CD4-positive, alpha-beta T cell treated with Interferon gamma for 1 hour (primary cell): Measurements from ENCODE around the gene EMC10.
"Not testable (repeated sequence)": the region's sequence is repeated elsewhere in the genome, so short reads cannot be mapped to it uniquely, and the experiment has no call there.

Experiments used
- DNase-seq: peaks from one replicate; pipeline ENCODE4 v3.0.0-alpha.2; 2020

The EMC10 gene

DNA sequence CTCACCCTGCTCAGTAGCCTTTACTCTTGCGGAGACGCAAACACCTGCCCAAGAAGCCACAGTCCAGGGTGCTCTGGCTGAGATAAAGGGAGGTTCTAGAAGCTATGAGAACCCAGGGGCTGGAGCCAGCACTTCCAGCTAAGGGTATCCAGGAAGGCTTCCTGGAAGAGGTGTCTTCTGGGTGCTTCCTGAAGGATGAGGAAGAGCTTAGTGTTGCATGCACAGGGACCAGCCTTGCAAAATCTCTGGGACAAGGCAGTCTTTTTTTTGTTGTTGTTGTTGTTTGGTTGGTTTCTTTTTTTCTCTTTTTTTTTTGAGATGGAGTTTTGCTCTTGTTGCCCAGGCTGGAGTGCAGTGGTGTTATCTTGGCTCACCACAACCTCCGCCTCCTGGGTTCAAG lies 23.1 kb upstream of the EMC10 start:
- no peak for DNase-seq

DNA sequence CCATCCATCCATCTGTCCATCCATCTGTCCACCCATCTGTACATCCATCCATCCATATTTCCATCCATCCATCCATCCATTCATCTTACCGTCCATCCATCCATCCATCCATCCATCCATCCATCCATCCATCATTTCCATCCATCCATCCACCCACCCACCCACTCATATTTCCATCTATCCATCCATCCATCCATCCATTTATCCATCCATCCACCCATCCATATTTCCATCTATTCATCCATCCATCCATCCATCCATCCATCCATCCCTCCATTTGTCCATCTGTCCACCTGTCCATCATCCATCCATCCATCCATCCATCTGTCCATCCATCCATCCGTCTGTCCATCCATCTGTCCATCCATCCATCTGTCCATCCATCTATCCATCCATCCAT lies 20.3 kb upstream of the EMC10 start:
- DNase-seq, result no peak

DNA sequence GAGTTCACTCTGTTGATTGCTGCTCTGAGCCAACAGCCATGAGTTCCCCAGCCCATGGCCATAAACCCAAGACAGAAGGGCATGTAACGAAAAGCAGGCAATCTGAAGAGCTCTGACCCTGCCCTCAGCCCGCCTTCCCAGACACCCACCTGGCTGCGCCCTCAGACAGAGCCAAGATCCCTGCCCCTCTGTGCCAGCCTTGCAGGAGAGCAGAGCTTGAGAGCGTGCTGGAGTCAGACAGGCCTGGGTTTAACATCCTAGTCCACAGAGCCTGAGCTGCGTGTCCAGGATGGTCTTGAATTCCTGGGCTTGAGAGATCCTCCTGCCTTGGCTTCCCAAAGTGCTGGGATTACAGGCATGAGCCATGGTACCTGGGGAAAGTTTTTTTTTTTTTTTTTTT lies 19.0 kb upstream of the EMC10 start:
- DNase-seq, result no peak

DNA sequence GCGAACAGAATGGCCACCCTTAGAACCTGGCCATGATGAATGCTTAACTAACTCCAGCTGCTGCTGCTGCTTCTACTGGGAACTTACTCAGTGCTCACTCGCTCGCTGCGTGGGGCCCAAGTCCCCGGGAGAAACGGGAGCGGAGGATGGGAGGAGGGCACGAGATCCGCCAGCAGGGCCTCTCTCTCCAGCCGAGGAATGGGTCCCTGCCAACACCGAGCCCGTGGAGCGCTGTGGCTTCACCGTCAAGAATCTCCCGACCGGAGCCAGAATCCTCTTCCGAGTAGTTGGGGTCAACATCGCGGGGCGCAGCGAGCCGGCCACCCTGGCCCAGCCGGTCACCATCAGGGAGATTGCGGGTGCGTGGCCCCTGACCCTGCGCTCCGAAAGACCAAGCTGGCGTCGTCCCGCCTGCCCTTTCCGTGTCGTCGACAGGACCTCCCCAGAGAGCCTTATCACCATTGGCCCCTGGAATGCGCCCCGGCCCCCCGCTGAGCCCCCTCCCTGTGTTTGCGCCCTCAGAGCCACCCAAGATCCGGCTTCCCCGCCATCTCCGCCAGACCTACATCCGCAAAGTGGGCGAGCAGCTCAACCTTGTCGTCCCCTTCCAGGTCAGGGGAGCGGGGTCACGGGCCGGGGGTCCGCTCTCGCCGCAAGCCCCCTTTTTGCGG lies 17.8 kb upstream of the EMC10 start:
- no peak for DNase-seq

DNA sequence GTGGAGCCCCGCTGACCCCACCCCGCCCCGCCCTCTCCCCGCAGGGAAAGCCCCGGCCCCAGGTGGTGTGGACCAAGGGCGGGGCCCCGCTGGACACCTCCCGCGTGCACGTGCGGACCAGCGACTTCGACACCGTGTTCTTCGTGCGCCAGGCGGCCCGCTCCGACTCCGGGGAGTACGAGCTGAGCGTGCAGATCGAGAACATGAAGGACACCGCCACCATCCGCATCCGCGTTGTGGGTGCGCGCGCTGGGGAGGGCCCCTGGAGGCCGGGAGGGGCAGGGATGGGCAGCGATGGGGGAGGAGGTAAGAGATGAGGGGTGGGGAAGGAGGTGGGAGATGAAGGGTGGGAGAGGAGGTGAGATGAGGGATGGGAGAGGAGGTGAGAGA lies 17.2 kb upstream of the EMC10 start:
- DNase-seq, result no peak

DNA sequence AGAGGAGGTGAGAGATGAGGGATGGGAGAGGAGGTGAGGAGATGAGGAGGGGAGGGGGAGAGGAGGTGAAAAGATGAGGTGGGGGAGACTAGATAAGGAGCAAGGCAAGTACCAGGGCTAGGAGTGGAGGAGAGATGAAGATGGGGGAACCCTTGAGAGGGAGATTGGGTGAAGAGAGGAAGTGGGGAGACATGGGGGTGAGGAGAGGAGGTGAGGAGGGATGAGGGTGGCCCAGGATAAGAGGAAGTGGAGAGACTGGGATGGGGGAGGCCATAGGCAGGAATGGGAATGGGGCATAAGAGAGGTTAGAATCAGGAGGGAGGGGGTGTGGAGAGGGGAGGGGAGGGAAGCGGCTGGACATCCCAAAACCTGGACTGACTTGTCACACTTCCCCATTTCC lies 16.7 kb upstream of the EMC10 start:
- DNase-seq, result no peak

DNA sequence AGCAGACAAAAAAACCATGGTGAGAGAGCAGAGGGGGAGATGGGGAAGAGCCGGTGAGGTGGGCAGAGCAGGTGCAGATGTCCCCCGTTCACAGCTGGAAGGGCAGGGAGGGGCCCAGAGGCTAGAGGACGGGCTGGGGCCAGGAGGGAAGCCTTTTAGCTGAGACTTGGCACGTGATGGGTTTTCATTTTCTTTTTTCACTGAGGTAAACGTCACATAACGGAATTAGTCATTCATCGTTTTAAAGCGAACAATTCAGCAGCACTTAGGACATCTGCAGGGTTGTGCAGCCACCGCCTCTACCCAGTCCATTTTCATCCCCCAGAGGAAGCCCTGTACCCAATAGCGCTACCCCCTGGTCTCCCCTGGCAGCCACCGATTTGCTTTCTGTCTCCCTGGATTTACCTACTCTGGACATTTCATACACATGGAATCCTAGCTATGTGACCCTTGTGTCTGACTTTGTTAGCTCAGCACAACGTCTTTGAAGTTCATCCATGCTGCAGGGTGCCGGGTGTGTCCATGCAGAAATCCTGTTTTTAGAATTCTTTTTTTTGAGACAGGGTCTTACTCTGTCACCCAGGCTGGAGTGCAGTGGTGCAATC lies 16.0 kb upstream of the EMC10 start:
- peak; percentile 46 for DNase-seq

DNA sequence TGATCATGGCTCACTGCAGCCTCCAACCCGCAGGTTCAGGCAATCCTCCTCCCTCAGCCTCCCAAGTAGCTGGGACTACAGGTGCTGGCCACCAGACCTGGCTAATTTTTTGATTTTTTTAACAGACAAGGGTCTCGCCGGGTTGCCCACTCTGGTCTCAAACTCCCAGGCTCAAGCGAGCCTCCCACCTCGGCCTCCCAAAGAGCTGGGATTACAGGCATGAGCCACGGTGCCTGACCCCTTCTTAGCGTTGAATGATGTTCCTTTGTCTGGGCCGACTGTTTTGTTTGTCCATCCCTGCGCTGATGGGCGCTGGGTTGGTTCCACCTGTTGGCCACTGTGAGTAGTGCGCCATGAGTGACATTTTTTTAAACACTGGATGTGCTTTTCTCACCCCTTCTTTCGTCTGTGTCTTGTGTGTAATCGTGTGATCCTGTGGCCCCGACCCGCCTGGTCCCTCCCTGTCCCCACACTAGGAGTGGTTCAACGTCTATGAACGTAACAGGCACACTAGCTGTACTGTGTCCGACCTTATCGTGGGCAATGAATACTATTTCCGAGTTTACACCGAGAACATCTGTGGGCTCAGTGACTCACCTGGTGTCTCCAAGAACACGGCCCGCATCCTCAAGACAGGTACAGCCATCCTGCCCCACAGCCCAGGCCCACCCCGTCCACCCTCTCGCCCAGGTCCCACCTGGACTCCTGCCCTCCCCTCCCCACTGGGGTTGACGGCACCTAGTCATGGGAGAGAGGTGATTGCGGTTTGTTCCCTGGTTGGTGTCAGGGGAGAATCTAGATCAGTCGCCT lies 15.0 kb upstream of the EMC10 start:
- DNase-seq, result peak; percentile 65

DNA sequence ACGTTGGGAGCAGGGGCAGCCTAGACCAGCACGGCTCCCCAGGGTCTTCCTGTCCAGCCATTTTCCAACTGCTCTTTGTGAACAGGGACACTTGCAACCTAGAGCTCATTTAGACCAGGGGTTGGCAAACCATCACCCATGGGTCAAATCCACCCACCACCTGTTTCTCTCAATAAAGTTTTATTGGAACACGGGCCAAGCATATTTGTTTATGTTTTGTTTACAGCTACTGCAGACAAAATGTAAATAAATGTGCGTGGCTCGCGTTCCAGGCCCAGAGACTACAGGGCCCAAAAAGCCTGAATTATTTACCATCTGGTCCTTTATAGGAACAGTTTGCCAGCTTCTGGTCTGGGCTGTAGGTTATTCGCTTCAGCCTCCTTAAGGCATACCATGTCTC lies 13.3 kb upstream of the EMC10 start:
- DNase-seq, result no peak

DNA sequence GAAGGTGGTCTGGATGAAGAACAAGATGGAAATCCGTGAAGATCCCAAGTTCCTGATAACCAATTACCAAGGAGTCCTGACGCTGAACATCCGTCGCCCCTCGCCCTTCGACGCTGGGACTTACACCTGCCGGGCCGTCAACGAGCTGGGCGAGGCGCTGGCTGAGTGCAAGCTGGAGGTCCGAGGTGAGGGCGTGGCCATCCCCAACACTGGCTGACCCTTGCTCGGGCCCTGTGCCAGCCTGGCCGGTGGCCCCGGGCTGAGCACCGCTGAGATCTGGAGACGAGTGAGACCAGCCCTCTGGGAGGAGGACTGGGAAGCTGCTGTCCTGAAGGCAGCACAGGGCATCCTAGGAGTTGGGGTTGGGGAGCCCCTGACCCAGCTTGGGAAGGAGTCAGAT lies 12.0 kb upstream of the EMC10 start:
- DNase-seq, result no peak

DNA sequence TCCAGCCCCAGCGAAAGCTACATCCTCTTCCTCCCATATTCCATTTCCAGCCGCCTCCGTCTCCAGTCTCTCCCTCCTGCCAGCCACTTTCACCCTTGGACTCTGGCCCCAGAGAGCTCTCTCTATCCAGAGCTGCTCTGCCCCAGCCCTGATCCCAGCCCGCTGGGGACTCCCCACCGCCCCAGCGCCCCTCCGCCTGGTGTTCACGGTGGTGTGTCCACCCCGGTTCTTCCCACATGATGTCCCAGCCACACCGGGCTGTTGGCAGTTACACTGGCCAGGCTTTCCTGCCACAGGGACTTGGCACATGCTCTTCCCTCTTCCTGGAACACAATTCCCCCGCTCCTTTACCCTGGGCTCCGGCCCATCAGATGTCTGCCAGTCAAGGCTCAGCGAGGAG lies 11.3 kb upstream of the EMC10 start:
- no peak for DNase-seq

DNA sequence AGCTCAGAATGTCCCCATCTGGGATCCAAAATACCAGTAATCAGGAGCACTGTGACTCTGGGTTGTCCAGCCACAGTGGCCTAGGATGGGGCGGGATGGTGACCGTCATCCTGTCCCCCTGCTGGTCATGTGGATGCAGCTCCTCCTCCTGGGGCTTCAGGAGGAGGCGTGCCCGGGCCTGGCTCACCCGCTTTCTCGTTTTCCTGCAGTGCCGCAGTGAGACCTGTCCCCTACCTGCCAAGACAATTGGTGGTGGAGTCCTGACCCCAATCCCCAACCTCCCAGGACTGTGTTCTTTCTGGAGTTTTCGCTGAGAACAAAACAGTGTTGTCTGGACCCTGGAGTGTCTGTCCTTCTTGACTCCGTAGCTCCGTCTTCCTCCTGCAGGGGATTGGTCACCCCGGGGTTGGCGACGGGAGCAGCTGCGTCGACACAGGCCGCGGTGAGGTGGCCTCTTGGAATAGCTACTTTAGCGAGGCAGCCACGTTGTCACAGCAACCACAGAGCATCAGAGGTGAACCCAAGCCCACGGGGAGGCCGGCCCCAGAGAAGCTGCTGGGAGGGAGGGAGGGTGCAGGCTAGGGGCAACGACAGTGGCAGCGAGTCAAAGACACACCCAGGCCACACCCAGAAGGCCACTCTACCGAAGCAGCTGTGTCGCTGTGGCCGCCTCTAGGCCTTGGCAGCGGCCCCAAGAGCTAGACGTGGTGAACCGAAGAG lies 10.2 kb upstream of the EMC10 start:
- no peak for DNase-seq

DNA sequence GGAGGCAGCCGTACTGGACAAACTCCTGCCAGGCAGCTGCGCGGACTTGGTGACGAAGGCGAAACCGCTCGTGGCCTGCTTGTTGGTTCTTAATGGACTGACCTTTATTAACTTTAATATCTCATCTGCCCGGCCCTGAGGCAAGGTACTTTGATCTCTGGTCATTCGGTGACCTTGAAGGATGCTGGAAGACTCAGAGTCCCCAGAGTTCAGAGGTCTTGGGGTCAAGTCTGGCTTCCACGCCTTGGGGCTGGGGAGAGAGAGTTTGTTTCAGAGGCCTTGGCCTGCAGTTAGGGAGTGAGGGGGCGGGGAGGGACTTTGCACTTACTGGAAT lies 9.6 kb upstream of the EMC10 start:
- no peak for DNase-seq

DNA sequence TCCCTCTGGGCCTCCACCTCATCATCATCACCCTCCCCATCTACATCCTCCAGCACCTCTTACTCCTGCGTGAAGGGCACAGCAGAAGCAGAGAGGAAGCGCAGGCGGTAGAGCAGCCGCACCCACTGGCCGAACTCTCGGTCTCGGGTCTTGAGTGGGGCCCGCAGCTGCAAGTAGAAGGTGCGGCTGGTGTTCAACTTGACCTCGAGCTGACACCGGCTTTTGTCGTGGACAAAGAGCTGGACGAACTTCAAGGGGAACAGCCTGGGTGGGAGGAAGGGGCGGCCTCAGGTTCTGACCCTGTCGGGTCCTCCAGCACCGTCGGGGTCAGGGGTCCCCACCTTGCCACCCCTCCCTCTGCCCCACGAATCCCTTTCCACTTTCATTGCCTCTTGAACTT lies 8.7 kb upstream of the EMC10 start:
- DNase-seq, result no peak

DNA sequence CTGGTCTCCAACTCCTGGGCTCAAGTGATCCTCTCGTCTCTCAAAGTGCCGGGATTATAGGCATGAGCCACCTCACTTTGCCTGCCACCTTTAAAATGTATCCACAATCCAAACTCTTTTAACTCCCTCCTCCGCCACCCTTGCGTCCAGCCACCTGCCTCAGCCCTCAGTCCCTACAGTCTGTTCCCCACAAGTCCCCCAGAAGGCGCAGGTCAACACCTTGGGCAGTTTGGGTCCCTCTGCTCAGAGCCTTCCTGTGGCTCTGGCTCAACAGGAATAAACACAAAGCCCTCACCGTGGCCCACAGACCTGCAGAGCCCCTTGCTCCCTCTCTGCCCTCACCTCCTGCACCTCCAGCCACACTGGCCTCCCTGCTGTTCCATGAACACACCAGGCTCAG lies 7.5 kb upstream of the EMC10 start:
- DNase-seq, result no peak

DNA sequence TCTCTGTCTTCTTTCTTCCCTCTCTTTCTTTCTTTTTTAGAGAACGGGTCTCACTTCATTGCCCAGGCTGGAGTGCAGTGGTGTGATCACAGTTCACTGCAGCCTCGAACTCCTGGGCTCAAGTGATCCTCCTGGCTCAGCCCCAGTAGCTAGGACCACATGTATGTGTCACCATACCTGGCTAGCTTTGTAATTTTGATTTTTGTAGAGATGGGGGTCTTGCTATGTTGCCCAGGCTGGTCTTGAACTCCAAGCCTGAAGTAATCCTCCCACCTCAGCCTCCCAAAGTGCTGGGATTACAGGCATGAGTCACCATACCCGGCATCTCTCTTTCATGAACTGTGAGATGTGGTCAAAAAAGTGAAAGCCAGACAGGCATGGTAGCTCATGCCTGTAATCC lies 3.0 kb upstream of the EMC10 start:
- DNase-seq, result not testable (repeated sequence)

DNA sequence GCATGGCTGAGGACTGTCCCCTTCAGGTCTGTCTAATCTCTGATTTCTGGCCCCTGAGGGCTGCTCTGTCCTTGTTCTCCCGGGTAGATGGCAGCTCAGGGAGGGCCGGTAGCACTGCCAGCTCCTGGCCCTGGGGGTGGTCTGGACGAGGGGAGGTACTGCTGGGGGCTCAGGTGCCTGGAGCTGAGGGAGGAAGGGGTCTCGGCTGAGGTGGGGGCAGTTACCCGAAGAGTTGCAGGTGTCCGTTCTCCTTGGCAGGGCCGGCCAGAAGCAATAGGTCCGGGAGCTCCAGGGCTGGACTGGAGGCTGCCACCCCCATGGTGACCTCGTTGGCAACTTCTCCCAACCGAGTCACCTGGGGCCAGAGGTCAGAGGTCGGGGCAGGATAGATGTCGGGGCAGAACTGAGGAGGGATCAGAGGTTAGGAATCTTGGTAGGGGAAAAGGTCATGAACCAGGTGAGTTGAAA lies 1.2 kb upstream of the EMC10 start:
- no peak for DNase-seq

DNA sequence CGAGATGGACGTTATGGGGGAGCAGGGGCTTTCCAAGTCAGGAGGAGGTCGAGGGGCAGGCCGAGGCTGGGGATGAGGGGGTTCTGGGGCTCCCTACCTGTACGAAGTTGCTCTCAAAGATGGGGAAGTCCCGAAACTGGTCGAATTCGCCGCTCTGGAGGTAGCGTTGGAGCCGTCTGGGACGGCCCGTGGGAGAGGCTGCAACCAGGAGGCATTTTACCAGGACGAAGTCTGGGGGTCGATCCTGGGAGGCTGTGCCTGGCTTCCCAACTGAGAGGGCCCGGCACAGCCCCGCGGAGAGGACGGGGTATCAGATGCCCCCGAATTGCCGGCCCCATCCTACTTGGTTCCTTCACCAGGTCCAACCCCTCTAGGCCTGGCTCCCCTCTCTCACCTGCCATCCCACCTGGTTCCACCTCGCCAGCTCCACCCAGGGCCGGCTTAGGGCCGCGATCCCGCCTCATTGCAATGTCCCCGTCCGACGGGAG lies 527 bp upstream of the EMC10 start:
- no peak for DNase-seq

DNA sequence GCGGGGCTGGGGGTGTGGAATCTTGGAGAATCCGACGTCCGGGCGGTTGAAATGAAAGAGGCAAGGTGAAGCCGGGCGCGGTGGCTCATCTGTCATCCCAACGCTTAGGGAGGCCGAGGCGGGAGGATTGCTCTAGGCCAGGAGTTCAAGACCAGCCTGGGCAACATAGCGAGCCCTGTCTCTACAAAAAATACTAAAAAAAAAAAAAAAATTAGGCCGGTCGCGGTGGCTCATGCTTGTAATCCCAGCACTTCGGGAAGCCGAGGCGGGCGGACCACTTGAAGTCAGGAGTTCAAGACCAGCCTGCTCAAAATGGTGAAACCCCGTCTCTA lies 566 bp downstream of the EMC10 start:
- no peak for DNase-seq

DNA sequence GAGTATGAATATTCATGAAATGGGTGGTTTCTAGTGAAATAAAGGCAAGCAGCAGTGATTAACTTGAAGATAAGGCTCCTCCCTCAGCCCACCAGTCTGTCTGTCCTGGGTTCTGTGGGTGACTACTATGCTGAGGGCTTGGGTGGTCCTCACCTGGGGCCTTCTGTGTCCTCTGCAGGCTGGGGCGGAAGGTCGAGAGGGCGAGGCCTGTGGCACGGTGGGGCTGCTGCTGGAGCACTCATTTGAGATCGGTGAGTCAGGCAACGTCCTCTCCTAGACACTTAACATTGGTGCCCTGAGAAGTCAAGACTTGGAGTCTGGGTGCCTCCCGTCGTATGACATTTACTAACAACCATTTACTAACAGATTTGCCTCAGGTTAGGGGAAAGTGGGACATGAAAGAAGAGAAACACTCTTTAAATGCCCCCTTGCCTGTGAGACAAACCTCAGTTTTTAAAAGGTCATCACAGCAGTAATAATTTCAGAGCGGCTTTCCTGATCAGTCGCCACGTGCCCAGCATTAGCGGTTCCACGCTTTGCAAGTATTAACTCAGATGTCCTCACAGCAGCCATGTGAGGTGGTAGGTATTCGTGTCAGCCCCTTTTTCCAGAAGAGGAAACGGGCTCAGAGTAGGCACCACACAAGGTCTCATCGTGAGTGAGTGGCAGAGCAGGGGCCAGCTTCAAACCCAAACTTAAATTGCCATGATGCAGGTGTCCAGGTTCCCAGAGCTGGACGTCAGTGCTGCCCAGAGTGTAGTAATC lies 1.6 kb downstream of the EMC10 start:
- DNase-seq, result no peak

DNA sequence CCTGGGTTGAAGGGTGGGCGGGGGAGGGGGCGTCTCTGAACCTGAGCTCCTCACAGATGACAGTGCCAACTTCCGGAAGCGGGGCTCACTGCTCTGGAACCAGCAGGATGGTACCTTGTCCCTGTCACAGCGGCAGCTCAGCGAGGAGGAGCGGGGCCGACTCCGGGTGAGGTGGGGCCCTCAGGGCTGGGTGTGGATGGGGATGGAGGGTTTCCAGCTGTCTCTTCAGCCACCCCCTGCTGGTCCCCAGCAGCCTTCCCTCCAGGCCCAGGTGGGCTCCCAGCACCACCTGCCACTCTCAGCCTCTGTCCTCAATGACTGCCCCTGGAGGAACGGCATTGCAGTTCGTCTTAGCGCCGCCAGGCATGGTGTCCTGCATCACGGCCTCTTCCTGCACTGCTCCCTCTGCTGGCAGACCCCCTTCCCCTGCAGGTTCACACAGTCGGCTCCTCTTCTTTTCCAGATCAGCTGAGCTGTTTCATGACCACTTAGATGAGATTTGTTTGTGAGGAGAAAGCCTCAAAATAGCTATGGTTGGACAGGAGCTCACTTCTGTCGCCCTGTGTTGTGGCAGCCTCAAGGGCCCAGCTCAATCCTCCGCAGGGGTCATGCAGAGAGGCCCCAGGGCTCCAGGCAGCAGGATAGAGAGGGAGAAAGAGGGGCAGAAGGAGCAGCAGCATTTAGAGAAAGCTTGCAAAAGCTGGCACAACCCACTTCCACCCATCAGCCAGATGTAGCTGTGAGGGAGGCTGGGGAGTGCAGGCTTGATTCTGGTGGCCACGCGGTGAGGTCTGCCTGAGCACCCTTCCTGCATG lies 2.8 kb downstream of the EMC10 start:
- DNase-seq, result peak; percentile 14

DNA sequence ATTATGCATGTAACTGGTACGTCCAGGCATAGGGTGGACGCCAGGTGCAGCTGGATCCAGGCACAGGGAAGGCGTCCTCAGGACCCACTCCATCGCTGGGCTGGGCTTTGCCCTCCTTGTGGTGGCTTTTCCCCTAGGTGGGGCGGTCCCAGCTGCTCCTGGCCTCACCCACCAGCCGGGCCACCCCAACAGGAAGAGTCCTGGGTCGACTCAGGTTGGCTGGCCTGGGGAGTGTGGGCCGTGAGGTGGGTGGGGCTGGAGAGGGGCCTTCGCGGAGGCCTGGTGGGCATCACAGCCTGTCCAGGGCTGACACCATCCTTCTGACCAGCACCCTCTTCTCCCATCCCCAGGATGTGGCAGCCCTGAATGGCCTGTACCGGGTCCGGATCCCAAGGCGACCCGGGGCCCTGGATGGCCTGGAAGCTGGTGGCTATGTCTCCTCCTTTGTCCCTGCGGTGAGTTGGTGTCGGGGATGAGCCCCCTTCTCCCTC lies 3.5 kb downstream of the EMC10 start:
- DNase-seq, result no peak
